ENCODE measurements around the gene FUT4.
"Not testable (repeated sequence)": the region's sequence is repeated elsewhere in the genome, so short reads cannot be mapped to it uniquely, and the experiment has no call there.

The FUT4 gene

DNA sequence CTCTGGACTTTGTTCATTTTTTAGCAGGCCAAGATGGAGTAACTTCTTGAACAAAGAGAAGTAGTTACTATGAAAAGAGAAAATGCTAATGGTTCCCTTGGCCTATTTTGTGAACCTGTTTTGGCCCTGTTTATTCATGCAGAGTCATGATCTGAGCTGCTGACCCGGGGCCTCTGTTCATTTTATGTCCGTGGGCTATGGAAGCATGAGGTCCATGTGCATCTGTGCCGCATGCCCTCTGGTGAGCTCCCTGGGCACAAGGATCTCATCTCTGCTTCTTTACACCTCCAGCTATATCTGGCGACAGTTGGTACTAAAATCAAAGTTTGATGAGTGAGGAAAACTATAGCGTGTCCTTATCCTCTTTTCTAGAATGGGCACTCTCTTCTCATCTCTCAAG is 24.5 kb downstream of the FUT4 start:
- no peak for DNase-seq (ENCODE audit: low read depth)

DNA sequence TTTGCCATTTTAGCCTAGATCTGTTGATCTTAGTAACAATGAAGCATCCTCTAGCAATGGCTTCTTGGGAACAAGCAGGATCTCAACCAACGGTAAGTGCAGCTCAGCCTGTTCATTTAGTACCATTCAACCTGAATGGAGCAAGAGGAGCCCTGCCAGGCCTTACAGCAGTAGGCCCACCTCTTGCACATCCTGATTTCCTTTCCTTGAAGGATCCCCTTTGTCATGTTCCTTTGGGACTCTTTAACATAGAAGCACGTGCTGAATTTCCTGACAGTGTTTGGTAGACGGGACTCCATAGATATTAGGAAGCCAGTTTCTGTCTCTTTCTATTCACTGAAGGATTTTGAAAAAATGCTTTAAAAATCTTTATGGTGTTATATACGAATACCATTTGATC is 25.0 kb downstream of the FUT4 start:
- DNase-seq (ENCODE audit: low read depth): no peak

DNA sequence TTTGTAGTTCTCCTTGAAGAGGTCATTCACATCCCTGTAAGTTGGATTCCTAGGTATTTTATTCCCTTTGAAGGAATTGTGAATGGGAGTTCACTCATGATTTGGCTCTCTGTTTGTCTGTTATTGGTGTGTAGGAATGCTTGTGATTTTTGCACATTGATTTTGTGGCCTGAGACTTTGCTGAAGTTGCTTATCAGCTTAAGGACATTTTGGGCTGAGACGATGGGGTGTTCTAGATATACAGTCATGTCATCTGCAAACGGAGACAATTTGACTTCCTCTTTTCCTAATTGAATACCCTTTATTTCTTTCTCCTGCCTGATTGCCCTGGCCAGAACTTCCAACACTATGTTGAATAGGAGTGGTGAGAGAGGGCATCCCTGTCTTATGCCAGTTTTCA is 29.3 kb downstream of the FUT4 start:
- not testable (repeated sequence) for DNase-seq (ENCODE audit: low read depth)

DNA sequence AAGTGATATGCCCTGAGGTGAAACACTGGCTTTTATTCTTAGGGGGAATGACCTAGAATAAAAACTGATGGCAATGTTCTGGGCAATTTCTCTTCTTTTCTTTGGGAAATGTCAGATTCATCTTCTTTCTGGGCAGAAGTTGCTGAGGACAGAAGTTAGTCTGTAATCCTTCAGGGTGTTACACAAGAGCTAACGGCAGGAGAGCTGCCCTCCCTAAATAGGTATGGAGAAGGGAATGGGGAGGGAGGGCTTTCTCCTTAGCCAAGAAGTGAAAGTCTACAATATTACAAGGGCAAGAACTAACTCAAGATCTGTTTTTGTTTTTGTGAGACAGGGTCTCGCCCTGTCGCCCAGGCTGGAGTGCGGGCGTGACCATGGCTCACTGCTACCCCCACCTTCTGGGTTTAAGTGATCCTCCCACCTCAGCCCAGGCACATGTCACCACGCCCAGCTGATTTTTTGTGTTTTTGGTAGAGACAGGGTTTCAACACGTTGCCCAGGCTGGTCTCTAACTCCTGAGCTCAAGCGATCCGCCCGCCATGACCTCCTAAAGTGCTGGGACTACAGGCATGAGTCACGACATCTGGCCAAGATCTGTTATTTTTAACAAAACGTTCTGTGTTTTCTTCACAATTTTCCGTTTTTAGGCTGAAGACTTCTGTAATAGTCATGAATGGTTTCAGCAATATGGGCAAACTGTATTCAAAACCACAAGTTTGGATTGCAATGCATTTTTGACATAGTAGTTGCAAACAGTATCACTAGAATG is 30.7 kb downstream of the FUT4 start:
- DNase-seq (ENCODE audit: low read depth): no peak

DNA sequence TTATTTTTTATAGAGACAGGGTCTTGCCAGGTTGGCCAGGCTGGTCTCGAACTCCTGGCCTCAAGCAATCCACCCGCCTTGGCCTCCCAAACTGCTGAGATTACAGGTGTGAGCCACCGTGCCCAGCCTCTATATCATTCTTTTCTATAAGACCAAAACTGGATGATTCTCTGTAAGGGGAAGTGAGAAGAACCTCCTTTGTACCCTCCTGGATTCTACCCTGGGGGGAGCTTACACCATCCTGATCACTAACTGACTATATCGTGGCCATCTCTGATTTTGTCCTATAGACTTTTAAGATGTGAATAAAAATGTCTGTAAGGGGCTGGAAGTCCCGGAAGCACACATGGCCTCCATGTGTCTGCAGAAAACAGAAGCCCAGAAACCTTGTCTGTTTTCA is 32.6 kb downstream of the FUT4 start:
- no peak for DNase-seq (ENCODE audit: low read depth)

DNA sequence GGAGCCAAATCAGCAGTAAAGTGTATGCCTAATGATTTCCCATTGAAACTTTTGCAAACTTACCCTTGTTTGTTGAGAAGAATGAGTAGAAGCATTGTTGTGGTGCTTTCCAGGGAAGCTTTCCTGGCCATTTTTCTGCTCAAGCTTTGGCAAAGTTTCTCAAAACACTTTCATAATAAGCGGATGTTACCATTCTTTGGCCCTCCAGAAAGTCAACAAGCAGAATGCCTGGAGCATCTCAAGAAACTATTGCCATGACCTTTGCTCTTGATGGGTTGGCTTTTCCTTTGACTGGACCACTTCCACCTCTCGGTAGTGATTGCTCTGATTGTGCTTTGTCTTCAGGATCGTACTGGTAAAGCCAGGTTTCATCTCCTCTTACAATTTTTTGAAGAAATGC is 34.1 kb downstream of the FUT4 start:
- no peak for DNase-seq (ENCODE audit: low read depth)

DNA sequence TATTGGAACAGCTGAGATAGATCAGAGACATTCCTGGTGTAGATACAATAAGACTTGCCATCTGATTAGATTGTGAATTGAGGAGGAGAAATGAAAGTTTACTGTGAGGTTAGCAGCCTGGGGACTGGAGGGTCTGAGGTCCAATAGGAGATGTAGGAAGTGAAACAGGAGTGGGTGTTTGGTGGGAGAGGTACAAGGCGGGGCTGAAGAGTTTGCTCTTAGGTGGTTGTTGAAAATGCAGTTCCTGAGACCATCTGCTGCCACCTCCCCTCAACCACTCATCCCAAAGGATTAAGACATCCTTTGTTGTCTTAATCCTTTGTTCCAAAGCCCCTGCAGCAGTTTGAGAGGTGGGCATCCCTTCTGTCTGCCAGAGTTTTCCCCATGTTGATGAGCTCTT is 38.2 kb downstream of the FUT4 start:
- no peak for DNase-seq (ENCODE audit: low read depth)

DNA sequence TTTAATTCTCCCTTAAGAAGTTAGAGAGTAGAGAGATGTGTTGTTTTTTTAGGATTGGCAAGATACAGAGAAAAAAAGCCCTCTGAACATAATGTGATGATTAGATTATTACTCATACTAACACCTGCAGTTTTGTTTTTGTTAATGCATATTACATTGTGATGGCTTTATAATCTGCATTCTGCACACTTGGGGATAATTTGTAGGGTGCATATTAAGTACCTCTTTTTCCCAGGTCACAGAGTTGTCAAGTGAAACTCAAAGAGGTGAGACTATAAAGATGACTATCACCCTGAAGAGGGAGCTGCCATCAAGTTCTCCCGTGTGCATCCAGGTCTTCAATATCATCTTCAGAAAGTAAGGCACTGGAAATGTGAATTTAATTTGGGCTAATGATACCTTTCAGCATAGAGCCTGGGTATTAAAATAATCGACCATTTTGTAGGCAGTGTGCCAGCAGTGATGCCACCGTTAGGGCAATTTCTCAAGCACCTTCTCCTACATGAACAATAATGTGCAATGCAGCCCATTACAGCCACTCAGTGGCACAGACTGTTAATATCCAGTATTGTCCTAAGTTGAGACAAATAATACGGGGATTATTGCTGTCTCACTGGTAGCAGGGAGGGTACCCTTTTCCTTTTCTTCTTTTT is 39.6 kb downstream of the FUT4 start:
- DNase-seq (ENCODE audit: low read depth): no peak

DNA sequence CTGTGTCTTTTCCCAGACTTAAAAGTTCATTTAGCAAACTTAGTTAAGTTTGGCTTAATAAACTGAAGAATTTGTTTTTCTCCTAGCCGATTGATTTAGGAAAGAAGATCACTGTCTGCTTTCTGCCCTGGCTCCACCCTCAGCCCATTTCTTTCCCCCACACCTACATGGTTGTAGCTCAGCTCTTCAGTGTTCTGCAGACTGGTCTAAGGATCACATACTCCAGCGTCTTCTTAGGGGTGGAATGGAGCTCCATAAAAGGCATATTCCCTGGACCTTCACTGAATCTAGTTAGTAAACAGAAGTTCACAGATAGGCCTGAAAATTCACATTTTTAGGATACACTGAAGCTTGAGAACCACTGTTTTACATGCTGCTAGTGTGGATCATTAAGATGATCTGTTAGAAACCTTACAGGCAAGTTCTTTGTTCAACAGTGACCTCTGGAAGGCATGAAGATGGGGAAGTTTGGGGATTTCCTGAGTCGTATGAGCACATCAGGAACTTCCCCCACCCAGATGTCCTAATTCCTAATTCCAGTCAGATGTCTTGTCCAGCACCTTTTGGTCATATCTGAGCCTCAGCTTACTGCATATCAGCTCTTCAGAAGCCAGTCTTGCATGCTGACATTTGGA is 40.3 kb downstream of the FUT4 start:
- no peak for DNase-seq (ENCODE audit: low read depth)

DNA sequence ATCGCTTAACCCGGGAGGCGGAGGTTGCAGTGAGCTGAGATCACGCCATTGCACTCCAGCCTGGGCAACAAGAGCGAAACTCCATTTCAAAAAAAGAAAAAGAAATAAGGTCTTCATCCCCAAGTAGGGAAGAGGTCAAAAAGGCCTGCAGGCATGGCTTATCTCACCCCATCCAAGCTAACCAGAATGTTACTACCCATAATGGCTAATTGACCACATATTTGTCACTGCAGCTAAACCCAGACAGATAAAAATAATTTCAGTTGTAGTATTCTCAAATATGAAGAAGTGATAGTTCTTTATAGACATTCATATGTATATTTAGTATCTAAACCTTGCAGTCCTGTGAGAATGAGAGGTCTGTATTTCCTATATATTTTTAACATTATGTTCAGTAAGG is 41.3 kb downstream of the FUT4 start:
- DNase-seq (ENCODE audit: low read depth): no peak

DNA sequence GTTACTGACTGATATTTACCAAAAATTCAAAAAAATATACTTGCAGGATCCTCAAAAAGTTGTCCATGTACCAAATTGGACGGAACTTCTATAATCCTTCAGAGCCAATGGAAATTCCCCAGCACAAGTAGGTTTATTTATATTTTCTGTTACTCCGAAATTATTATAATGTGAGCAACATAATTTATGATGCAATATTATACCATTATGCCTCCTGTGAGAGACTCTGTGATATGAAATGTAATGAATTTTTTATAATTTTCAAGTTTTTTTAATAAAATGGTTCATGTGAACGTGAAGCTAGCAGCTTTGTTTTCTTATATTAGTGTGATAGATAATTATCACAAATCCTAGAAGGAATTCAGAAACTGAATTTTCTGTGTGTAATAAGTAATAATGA is 41.7 kb downstream of the FUT4 start:
- DNase-seq (ENCODE audit: low read depth): no peak

DNA sequence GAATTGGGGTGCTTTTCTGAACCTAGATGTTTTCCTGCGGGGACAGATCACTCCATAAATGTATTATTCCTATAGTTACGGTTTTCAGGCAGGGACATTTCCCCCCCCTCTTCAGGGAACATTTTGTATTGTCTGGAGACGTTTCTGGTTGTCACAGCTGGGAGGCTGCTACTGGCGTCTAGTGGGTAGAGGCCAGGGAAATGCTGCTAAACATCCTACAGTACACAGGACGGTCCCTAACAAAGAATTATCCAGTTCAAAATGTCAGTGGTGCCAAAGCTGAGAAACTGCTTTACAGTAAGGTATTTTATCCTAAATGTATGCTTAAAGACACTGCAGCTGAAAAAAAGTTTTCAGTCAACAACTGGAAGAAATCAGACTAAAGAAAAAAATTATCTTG is 42.8 kb downstream of the FUT4 start:
- no peak for DNase-seq (ENCODE audit: low read depth)

DNA sequence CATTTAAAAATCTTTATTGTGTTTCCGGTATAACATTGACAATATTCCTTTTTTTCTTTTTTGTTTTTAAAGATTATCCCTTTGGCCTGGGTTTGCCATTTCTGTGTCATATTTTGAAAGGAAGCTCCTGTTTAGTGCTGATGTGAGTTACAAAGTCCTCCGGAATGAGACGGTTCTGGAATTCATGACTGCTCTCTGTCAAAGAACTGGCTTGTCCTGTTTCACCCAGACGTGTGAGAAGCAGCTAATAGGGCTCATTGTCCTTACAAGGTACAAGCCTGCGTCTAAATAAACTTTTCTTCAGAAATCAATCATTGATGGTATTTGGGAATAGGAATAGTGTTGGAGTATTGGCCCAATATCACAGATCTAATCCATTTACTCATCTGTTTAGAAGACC is 43.3 kb downstream of the FUT4 start:
- DNase-seq (ENCODE audit: low read depth): no peak

DNA sequence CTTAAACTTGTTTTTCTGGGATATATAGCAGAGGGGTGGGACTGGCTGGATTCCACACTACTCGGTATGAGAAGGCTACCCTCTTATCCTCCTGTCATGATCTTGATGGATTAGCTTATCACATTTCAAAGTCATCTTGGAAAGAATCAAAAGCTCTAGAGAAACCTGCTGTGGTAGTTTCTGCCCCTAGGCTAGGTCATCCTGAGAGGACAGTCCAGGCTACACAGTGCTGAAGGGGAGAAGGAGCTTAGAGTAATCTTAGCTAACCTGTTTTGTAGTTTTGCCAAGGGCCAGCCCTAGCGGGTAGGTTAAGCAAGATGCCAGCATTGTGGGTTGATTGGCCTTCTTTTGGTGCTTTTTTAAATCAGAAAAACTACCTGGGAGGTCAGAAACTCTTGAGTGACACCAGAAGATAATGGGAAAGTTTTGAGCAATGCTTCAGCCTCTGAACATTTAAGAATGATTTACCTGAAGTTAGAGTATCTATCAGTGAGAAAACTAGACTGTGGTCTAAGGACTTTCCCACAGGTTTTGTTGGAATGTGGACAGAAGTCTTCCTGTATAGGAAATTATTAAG is 44.7 kb downstream of the FUT4 start:
- DNase-seq (ENCODE audit: low read depth): no peak

DNA sequence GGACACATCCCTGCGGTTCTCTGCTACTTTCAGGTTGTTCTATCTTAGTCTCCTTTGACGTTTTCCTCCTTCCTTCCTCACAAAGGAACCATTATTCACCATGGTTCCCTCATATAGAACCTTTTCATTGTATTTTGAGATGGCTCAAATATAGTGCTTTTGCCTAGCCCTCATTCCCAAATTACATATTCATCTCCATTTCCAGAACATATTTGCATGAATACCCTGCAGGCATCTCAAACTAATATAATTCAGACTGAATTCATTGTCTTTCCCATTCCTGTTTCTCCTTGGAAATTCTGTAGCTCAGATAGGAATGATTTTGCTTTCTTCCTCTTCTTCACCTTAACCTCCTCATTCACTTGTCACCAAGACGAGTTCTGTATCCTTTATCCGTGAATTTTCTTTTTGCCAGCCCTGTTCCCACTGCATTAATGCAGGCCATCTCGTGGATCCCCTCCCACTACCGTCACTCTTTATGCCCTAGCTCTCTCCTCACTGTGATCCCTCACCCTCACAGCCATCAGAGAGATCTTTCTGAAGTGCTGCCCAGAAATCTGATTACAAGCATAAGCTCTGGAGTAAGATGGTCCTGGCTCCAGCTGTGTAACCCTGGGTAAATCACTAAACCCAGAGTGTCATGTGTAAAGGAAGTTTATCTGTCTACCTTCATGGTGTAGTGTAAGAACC is 46.8 kb downstream of the FUT4 start:
- DNase-seq (ENCODE audit: low read depth): no peak

DNA sequence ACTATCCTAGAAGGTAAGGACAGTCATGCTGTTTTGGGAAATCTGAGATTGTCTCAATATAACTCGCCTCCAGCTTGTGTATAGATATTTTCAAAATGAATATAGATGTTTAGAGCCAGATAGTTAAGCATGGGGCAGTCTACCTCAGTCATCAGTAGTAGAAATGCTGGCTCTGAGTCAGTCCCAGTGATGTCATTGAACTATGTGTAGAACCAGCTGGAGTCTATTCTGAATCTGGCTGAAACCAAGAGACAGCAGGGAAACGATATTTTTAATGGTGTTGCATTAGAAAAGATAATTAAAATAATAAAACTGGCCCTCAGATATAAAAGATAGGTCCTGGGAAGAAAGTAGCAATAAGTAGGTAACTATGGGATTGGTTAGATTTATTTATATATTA is 49.3 kb downstream of the FUT4 start:
- DNase-seq (ENCODE audit: low read depth): no peak

DNA sequence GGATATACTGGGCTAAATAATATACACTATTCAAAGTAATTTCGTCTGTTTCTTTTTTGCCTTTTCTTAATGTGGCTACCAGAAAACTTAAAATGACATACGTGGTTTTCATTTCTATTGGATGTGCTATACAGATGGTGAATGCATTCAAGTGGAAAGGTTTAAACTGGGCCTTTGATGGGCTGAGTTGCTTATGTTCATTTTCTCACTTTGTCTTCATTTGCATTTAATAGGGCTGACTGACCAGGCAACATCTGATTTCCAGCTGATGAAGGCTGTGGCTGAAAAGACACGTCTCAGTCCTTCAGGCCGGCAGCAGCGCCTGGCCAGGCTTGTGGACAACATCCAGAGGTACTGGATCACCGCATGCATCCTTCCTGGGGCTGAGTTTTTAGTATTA is 51.4 kb downstream of the FUT4 start:
- no peak for DNase-seq (ENCODE audit: low read depth)

DNA sequence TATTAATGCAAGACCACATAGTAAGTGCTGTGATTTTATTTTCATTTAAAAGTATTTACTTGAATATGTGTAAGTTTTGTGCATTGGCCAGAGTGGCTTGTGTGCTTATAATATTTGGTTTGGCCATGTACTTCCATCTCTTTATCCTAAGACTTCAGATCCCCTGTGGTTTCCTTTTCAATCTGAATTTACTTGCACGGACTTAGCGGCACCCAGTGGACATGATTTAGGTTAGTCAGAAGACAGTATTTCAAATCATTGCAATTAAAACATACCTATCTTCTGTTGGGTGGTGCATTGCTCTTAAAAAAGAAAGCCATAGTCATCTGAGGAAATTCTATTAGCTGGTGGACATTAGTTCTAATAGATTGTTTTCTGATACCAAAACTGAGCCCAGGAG is 54.2 kb downstream of the FUT4 start:
- DNase-seq (ENCODE audit: low read depth): no peak
